Subcutaneous abdominal adipose tissue (tissue), 5 donors: ENCODE measurements around the gene OR10J4.
"Not testable (repeated sequence)": the region's sequence is repeated elsewhere in the genome, so short reads cannot be mapped to it uniquely, and the experiment has no call there.

Experiments
- H3K27ac ChIP-seq: one replicate; pipeline ENCODE4 v1.7.0; 2013; ENCODE audit warnings: low read depth, mild to moderate bottlenecking, inconsistent platforms, low read length, moderate library complexity
- H3K27me3 ChIP-seq, 5 donors: one replicate each; pipeline ENCODE4 v1.7.0; 2013; ENCODE audit warnings: low read length in 5 of 5, inconsistent platforms in 1 of 5; ENCODE audit not compliant: control insufficient read depth in 5 of 5, insufficient read depth in 4 of 5
- H3K36me3 ChIP-seq, 5 donors: one replicate each; pipeline ENCODE4 v1.7.0; 2013; ENCODE audit warnings: low read length in 5 of 5; ENCODE audit not compliant: control insufficient read depth in 5 of 5, insufficient read depth in 5 of 5
- H3K4me1 ChIP-seq, 5 donors: one replicate each; pipeline ENCODE4 v1.7.0; 2013; ENCODE audit warnings: low read length in 5 of 5, mild to moderate bottlenecking in 3 of 5, moderate library complexity in 1 of 5; ENCODE audit not compliant: control insufficient read depth in 5 of 5, insufficient read depth in 5 of 5
- H3K4me3 ChIP-seq, 5 donors: one replicate each; pipeline ENCODE4 v1.7.0; 2013; ENCODE audit warnings: low read length in 5 of 5, low read depth in 1 of 5
- H3K9ac ChIP-seq, 5 donors: one replicate each; pipeline ENCODE4 v1.7.0; 2013; ENCODE audit warnings: low read length in 5 of 5, mild to moderate bottlenecking in 4 of 5, moderate library complexity in 3 of 5
- H3K9me3 ChIP-seq, 5 donors: one replicate each; pipeline ENCODE4 v1.7.0; 2013; ENCODE audit warnings: low read length in 5 of 5; ENCODE audit not compliant: control insufficient read depth in 5 of 5
- donor health status: healthy.
- donor health status: healthy.
- donor health status: healthy.
- donor health status: healthy.
- donor health status: healthy.

The OR10J4 gene

GRCh38 chr1:159442428-159442827 lies 10.4 kb downstream of the OR10J4 start:
- peaks cover 0 to 4% (median 0%) of the 10 kb centered on the region in 5 donors for H3K9me3 ChIP-seq
- H3K9ac ChIP-seq: no peak overlapping the region
- H3K27ac ChIP-seq: no peak overlapping the region
- no peaks in the 10 kb centered on the region for H3K27me3 ChIP-seq
- H3K4me3 ChIP-seq: no peak overlapping the region
- H3K36me3 ChIP-seq: no peaks in the 10 kb centered on the region
- no peaks in the 10 kb centered on the region for H3K4me1 ChIP-seq

GRCh38 chr1:159443066-159443750 lies 11.2 kb downstream of the OR10J4 start:
- Histone ChIP-seq H3K36me3 (no peaks in the 10 kb centered on the region), H3K9me3 (peaks cover 0 to 4% (median 0%) of the 10 kb centered on the region in 5 donors), H3K27ac (no peak overlapping the region)

GRCh38 chr1:159444511-159444910 lies 12.5 kb downstream of the OR10J4 start:
- Histone ChIP-seq H3K36me3 (no peaks in the 10 kb centered on the region), H3K4me1 (no peaks in the 10 kb centered on the region), H3K9ac (no peak overlapping the region), H3K27me3 (no peaks in the 10 kb centered on the region), H3K9me3 (peaks cover 0 to 4% (median 0%) of the 10 kb centered on the region in 5 donors), H3K27ac (no peak overlapping the region), H3K4me3 (no peak overlapping the region)

More at GRCh38 chr1:159443066-159443750, 11.2 kb downstream of the OR10J4 start:
- H3K4me3 ChIP-seq: no peak overlapping the region
- H3K27me3 ChIP-seq: no peaks in the 10 kb centered on the region
- H3K4me1 ChIP-seq: no peaks in the 10 kb centered on the region
- no peak overlapping the region for H3K9ac ChIP-seq

- Histone ChIP-seq H3K27me3 (no peaks in the 10 kb centered on the region), H3K4me1 (no peaks in the 10 kb centered on the region), H3K36me3 (no peaks in the 10 kb centered on the region), H3K9ac (no peak overlapping the region), H3K4me3 (no peak overlapping the region), H3K9me3 (peaks cover 0 to 4% (median 0%) of the 10 kb centered on the region in 5 donors), H3K27ac (no peak overlapping the region)
These were observed 16.2 kb downstream of the OR10J4 start for GRCh38 chr1:159448181-159448580.

- H3K4me1 ChIP-seq, H3K36me3 ChIP-seq, H3K27me3 ChIP-seq, H3K4me3 ChIP-seq, H3K9me3 ChIP-seq, H3K9ac ChIP-seq, H3K27ac ChIP-seq: not testable (repeated sequence)
These were observed 17.6 kb downstream of the OR10J4 start for GRCh38 chr1:159449605-159450004.

- Histone ChIP-seq H3K27me3 (no peaks in the 10 kb centered on the region), H3K27ac (no peak overlapping the region), H3K9me3 (peaks cover 0 to 11% (median 8%) of the 10 kb centered on the region in 5 donors), H3K36me3 (no peaks in the 10 kb centered on the region), H3K9ac (no peak overlapping the region), H3K4me1 (no peaks in the 10 kb centered on the region), H3K4me3 (no peak overlapping the region)
These were observed 27.5 kb downstream of the OR10J4 start for GRCh38 chr1:159459551-159459950.

- no peak overlapping the region for H3K27ac ChIP-seq
- H3K27me3 ChIP-seq: no peaks in the 10 kb centered on the region
These were observed 33.2 kb downstream of the OR10J4 start for GRCh38 chr1:159465191-159465603.

GRCh38 chr1:159468321-159468720 lies 36.3 kb downstream of the OR10J4 start:
- no peaks in the 10 kb centered on the region for H3K27me3 ChIP-seq
- no peak overlapping the region for H3K9ac ChIP-seq
- no peaks in the 10 kb centered on the region for H3K4me1 ChIP-seq
- no peaks in the 10 kb centered on the region for H3K36me3 ChIP-seq
- no peak overlapping the region for H3K27ac ChIP-seq
- no peaks in the 10 kb centered on the region for H3K9me3 ChIP-seq
- H3K4me3 ChIP-seq: no peak overlapping the region

More at GRCh38 chr1:159465191-159465603, 33.2 kb downstream of the OR10J4 start:
- no peak overlapping the region for H3K9ac ChIP-seq
- peaks cover 0 to 11% (median 8%) of the 10 kb centered on the region in 5 donors for H3K9me3 ChIP-seq
- no peaks in the 10 kb centered on the region for H3K4me1 ChIP-seq
- H3K4me3 ChIP-seq: no peak overlapping the region
- H3K36me3 ChIP-seq: no peaks in the 10 kb centered on the region

- Histone ChIP-seq H3K4me3 (no peak overlapping the region), H3K27ac (no peak overlapping the region), H3K36me3 (no peaks in the 10 kb centered on the region), H3K9ac (no peak overlapping the region), H3K4me1 (no peaks in the 10 kb centered on the region), H3K27me3 (no peaks in the 10 kb centered on the region), H3K9me3 (no peaks in the 10 kb centered on the region)
These were observed 38.0 kb downstream of the OR10J4 start for GRCh38 chr1:159469921-159470533.

- no peak overlapping the region for H3K9ac ChIP-seq
- no peaks in the 10 kb centered on the region for H3K4me1 ChIP-seq
- H3K36me3 ChIP-seq: no peaks in the 10 kb centered on the region
- no peak overlapping the region for H3K4me3 ChIP-seq
- H3K27me3 ChIP-seq: no peaks in the 10 kb centered on the region
- no peaks in the 10 kb centered on the region for H3K9me3 ChIP-seq
- no peak overlapping the region for H3K27ac ChIP-seq
These were observed 41.3 kb downstream of the OR10J4 start for GRCh38 chr1:159473335-159473734.
